Cortex of kidney (tissue), 1 donor: ENCODE data around the gene PKIB.

ENCODE experiments used
- DNase-seq: peaks from one replicate; lab custom pipeline; 2025; lab: John Stamatoyannopoulos, UW

The PKIB gene

GRCh38 chr6:122669418-122669817 lies 59.2 kb downstream of the PKIB start:
- DNase-seq = no peak

- DNase-seq = no peak
Observed at GRCh38 chr6:122669868-122670267, 59.7 kb downstream of the PKIB start.

GRCh38 chr6:122671251-122671650 lies 61.0 kb downstream of the PKIB start:
- no peak for DNase-seq

- no peak for DNase-seq
Observed at GRCh38 chr6:122673343-122673961, 63.2 kb downstream of the PKIB start.

DNA sequence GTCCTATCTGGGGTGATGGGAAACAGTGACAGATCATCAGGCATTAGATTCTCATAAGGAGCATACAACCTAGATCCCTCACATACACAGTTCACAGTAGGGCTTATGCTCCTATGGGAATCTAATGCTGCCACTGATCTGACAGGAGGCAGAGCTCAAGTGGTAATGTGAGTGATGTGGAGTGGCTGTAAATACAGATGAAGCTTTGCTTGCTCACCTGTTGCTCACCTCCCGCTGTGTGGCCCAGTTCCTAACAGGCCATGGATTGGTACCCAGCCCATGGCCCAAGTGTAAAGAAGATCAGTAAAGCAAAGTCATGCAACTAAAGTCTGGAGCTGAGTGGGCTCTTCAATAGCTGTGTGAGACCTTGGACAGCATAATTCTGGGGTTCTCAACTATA lies 65.9 kb downstream of the PKIB start:
- no peak for DNase-seq

GRCh38 chr6:122676688-122677087 lies 66.5 kb downstream of the PKIB start:
- DNase-seq = no peak

DNA sequence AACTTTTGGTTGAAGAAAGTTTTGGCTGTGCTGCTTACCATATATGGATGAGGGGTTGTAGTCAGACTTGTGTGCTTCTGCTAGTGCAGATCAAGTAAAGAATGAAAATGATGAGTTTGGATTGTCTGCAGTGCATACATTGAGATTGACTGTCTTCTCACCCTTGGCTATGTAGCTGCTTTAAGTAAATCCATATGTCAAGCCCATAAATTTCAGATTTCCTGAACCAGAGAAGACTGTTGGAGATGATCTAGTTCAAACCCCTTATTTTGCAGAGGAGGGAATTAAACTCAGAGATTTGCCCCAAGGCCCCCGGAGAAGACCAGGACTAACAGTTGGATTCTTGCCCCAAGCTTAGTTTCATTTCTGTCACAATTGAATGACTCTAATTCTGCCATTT lies 67.2 kb downstream of the PKIB start:
- no peak for DNase-seq

GRCh38 chr6:122678841-122679240 lies 68.6 kb downstream of the PKIB start:
- no peak for DNase-seq

DNA sequence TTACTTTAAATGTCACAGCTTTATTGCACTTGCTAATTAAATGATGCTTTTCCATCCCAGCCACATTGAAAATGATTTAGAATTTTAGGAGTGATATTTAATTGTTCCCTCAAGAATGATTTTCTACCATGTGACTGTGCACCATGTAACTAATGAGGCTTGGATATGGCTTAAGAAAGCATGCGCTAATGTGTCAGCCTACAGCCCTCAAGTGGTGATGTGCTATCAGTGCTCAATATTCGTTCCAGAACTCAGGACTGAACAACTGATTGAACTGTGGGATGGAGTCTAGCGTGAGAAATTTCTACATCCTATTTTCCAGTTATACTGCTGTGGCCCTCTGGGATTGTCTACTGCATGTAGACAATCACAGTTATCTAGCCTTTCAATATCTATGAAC lies 71.5 kb downstream of the PKIB start:
- DNase-seq = no peak

DNA sequence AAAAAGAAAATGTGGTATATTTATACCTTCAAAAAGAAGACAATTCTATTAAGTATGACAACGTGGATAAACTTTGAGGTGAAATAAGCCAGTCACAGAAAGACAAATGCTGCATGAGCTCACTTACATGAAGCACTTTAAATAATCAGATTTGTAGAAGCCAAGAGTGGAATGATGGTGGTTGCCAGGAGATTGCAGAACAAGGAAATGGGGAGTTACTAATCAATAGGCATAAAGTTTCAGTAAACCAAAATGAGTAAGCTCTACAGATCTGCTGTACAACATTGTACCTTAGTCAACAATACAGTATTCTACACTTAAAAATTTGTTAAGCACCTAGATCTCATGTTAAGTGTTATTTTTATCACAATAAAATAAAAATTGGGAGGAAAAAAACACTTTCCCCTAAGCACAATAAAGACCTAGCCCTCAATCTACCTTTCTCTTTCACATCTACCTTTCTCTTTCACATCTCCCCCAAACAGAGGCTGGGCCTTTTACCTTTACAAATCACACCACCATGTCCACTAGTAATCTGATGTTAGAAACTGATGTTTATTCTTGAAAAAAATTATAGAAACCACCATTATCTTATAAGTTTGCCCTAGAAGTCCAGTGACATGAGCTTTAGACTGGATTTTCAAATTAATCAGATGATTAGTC lies 73.9 kb downstream of the PKIB start:
- DNase-seq = no peak

DNA sequence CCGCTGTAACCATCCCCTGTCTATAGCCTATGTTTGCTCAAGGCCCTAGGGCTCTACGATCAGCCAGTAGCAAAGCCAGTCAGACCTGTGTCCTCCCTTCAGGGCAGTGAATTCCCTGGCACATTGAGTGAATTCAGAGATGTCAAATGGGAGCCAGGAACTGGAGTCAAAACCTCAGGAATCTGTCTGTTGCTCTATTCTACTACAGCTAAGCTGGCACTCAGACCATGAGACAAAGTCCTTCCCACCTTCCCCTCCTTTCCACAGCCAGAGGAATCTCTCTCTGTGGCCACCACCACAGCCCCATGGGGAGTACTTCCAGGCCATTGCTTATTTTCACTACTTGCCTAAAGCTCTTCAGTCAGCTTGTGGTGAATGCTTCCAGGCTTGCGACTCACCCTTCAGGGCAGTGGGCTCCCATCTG lies 82.0 kb downstream of the PKIB start:
- DNase-seq = no peak

- DNase-seq = no peak
Observed at GRCh38 chr6:122692807-122693580, 82.8 kb downstream of the PKIB start.

GRCh38 chr6:122694075-122694474 lies 83.9 kb downstream of the PKIB start:
- DNase-seq = no peak

DNA sequence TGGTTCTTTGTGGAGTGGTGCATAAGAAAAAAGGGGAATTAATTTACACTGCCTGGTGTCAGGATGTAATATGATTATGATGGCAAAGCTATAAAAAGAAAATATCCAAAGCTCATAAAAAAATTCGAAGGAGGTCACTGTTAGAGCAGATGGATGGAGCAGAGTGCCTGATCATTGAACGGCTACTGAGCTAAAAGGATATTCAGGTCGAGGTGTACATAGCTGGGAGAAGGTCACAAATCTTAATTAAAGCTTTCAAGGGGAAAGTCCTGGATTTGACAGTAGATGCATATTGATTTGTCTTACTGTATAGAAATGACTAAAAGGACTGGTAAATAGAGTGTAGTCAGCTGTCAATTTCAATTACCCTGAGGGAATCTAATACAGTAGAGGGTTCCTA lies 84.4 kb downstream of the PKIB start:
- DNase-seq = no peak

DNA sequence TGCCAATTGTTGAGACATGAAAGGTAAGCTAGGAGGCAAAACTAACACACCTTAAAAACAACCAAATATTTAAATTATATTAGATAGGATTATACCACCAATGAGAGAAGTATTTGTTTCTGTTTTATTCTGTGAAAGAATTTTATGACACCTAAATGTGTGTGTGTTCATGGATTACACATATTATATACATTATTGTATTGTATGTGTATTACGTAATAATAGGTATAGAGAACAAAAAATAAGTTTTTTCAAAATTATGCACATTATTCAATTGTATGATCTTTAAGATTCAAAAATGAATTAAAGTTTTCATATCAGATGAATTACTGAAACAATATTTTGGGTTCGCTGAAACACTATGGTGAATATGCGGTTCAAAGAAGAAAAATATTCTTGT lies 85.0 kb downstream of the PKIB start:
- no peak for DNase-seq

DNA sequence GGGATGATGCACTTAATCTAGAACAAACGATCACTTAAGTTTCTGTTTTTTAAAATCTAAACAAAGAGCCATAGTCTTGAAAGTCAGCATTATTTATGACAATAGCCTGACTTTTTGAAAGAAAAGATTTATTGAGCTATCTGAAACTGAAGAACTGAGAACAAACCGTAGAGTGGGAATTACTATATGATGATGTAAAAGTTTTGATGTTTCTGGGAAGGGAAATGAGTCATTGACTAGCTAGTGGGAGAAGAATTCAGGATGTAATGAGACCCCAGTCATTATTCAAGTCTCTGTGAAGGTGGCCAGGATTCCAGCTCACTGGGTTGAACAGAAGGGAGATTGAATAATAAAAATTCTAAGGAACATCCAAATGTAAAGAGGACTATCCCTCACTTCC lies 85.9 kb downstream of the PKIB start:
- DNase-seq = no peak

DNA sequence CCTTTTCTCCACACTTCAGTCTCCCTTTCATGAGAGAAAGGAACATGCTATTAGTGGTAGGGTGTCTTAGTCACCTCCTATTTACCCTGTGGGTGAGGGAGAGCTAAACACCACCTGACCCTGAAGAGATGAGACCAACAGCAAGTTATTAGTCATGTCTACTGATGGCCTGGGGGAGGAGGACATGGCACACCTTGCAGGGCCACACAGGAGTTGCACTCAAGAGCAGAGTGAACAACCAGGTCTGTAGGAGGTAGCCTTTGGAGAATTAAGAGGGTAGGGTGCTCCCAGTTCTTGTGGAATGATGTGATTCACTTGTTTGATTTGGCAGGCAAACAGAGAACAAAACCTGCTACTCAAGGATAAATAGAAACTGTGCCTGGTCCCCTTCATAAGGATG lies 86.6 kb downstream of the PKIB start:
- no peak for DNase-seq

- DNase-seq = no peak
Observed at GRCh38 chr6:122697458-122697857, 87.3 kb downstream of the PKIB start.

GRCh38 chr6:122701666-122702065 lies 91.5 kb downstream of the PKIB start:
- DNase-seq = no peak

DNA sequence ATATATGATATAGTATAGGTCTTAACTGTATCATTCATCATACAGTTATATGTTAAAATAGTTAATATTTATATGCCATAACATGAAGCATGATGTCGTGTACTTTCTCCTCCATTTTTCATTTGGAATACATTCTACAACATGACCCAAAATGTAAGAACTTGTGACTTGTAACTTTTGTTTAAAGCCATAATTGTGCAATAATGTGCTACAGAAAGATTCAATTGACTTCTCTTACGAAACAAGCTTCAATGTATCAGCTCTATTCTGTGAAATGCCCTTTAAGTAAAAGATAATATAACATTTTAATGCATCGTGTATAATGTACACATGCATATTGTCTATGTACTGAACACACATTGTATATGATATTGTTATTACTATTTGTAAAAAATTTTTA lies 92.6 kb downstream of the PKIB start:
- no peak for DNase-seq

- DNase-seq = no peak
Observed at GRCh38 chr6:122704066-122704465, 93.9 kb downstream of the PKIB start.

- no peak for DNase-seq
Observed at GRCh38 chr6:122709922-122710512, 99.8 kb downstream of the PKIB start.
